Measurements from ENCODE around the gene CNBD2. TPM values are rescaled to one million over a fixed set of nuclear protein-coding genes. Genes with fewer than 3 reads are reported as not detected.
A peak's percentile ranks its signal among the peaks of the same experiment; 100 is the strongest.
"Not testable (repeated sequence)": the region's sequence is repeated elsewhere in the genome, so short reads cannot be mapped to it uniquely, and the experiment has no call there.

The CNBD2 gene
- total RNA-seq, 4 donors from 2014 or later, result 0.90 to 13.2 (median 12.9) TPM; not detected in 1

DNA sequence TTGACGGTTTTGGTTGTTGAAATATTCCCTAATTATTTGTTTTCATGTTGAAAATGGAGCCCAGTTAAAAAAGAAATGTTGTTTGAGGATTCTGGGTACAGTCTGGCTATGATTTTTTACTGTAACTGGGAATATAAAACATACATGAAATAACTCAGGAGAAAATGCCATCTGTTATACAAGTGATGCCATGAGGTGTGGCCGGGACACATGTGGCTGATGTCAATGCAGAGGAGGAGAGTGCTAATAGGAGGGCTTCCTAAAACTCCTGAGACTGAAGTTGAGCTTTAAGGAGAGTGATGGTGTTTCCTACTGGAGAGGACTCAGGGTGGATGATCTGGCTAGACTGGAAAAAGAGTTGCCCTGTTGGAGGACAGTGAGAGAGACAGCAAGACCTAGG is 26.8 kb upstream of the CNBD2 start:
- 95 to 96% methylated on average over 2 of the region's 2 CpGs for WGBS, 2 donors
- H3K36me3 ChIP-seq, result peaks cover 2 to 78% (median 6%) of the 10 kb centered on the region in 3 donors
- no peaks in the 10 kb centered on the region for H3K9me3 ChIP-seq
- DNase-seq (ENCODE audit: low spot score in 2 of 2), result no peak
- H3K27ac ChIP-seq, result no peak overlapping the region
- H3K4me3 ChIP-seq, result no peak overlapping the region
- H3K27me3 ChIP-seq, result no peaks in the 10 kb centered on the region
- H3K4me1 ChIP-seq, result no peaks in the 10 kb centered on the region
- TF ChIP-seq CTCF (IDR thresholded peaks at IDR 0.05) (no peak), EP300 (IDR thresholded peaks at IDR 0.05) (no peak), POLR2A (IDR thresholded peaks at IDR 0.05) (no peak)

GRCh38 chr20:35942243-35942642 is 26.1 kb upstream of the CNBD2 start:
- TF ChIP-seq POLR2A (IDR thresholded peaks at IDR 0.05) (no peak), EP300 (IDR thresholded peaks at IDR 0.05) (no peak), CTCF (IDR thresholded peaks at IDR 0.05) (no peak)
- WGBS, 2 donors, result 67 to 82% methylated on average over 2 of the region's 2 CpGs
- Histone ChIP-seq H3K4me3 (no peak overlapping the region), H3K27ac (no peak overlapping the region), H3K9me3 (no peaks in the 10 kb centered on the region), H3K36me3 (peaks cover 2 to 85% (median 6%) of the 10 kb centered on the region in 3 donors), H3K27me3 (no peaks in the 10 kb centered on the region), H3K4me1 (no peaks in the 10 kb centered on the region)
- no peak for DNase-seq (ENCODE audit: low spot score in 2 of 2)

GRCh38 chr20:35947489-35947888 is 20.9 kb upstream of the CNBD2 start:
- Histone ChIP-seq H3K27me3 (no peaks in the 10 kb centered on the region), H3K4me3 (no peak overlapping the region), H3K9me3 (no peaks in the 10 kb centered on the region), H3K27ac (no peak overlapping the region), H3K4me1 (peaks cover 0 to 8% (median 7%) of the 10 kb centered on the region in 4 donors), H3K36me3 (peaks cover 0 to 60% (median 6%) of the 10 kb centered on the region in 3 donors)
- DNase-seq (ENCODE audit: low spot score in 2 of 2), result no peak
- TF ChIP-seq CTCF (IDR thresholded peaks at IDR 0.05) (no peak), EP300 (IDR thresholded peaks at IDR 0.05) (no peak), POLR2A (IDR thresholded peaks at IDR 0.05) (no peak)
- 76 to 78% methylated on average over 9 of the region's 9 CpGs for WGBS, 2 donors

GRCh38 chr20:35947907-35948306 is 20.5 kb upstream of the CNBD2 start:
- no peak overlapping the region for H3K4me3 ChIP-seq
- DNase-seq (ENCODE audit: low spot score in 2 of 2), result no peak
- WGBS, 2 donors, result 79 to 82% methylated on average over 2 of the region's 2 CpGs
- H3K36me3 ChIP-seq, result peaks cover 0 to 56% (median 6%) of the 10 kb centered on the region in 3 donors
- TF ChIP-seq CTCF (IDR thresholded peaks at IDR 0.05) (no peak), POLR2A (IDR thresholded peaks at IDR 0.05) (no peak), EP300 (IDR thresholded peaks at IDR 0.05) (no peak)
- H3K9me3 ChIP-seq, result no peaks in the 10 kb centered on the region
- no peak overlapping the region for H3K27ac ChIP-seq
- H3K27me3 ChIP-seq, result no peaks in the 10 kb centered on the region
- peaks cover 0 to 12% (median 11%) of the 10 kb centered on the region in 4 donors for H3K4me1 ChIP-seq

- TF ChIP-seq EP300 (IDR thresholded peaks at IDR 0.05) (no peak), CTCF (IDR thresholded peaks at IDR 0.05) (no peak), POLR2A (IDR thresholded peaks at IDR 0.05) (no peak)
- H3K27me3 ChIP-seq, result no peaks in the 10 kb centered on the region
- peaks cover 0 to 34% (median 0%) of the 10 kb centered on the region in 3 donors for H3K36me3 ChIP-seq
- DNase-seq (ENCODE audit: low spot score in 2 of 2), result no peak
- H3K4me3 ChIP-seq, result no peak overlapping the region
- no peak overlapping the region for H3K27ac ChIP-seq
- 92 to 96% methylated on average over 7 of the region's 7 CpGs for WGBS, 2 donors
- peaks cover 0 to 21% (median 17%) of the 10 kb centered on the region in 4 donors for H3K4me1 ChIP-seq
- H3K9me3 ChIP-seq, result no peaks in the 10 kb centered on the region
Observed at GRCh38 chr20:35950093-35950492, 18.3 kb upstream of the CNBD2 start.

- not testable (repeated sequence) for H3K4me3 ChIP-seq; H3K27me3 ChIP-seq; H3K9me3 ChIP-seq; DNase-seq (ENCODE audit: low spot score in 2 of 2)
- Histone ChIP-seq H3K36me3 (peaks cover 0 to 25% (median 0%) of the 10 kb centered on the region in 3 donors), H3K4me1 (peaks cover 0 to 26% (median 24%) of the 10 kb centered on the region in 4 donors), H3K27ac (peak overlapping the region in 1 of 4 donors; percentile 99)
- WGBS, 2 donors, result 97 to 98% methylated on average over 14 of the region's 14 CpGs
Observed at GRCh38 chr20:35952080-35952479, 16.3 kb upstream of the CNBD2 start.
